ENCODE results near the gene CPM.
"Not testable (repeated sequence)": the region's sequence is repeated elsewhere in the genome, so short reads cannot be mapped to it uniquely, and the experiment has no call there.

CPM gene

DNA sequence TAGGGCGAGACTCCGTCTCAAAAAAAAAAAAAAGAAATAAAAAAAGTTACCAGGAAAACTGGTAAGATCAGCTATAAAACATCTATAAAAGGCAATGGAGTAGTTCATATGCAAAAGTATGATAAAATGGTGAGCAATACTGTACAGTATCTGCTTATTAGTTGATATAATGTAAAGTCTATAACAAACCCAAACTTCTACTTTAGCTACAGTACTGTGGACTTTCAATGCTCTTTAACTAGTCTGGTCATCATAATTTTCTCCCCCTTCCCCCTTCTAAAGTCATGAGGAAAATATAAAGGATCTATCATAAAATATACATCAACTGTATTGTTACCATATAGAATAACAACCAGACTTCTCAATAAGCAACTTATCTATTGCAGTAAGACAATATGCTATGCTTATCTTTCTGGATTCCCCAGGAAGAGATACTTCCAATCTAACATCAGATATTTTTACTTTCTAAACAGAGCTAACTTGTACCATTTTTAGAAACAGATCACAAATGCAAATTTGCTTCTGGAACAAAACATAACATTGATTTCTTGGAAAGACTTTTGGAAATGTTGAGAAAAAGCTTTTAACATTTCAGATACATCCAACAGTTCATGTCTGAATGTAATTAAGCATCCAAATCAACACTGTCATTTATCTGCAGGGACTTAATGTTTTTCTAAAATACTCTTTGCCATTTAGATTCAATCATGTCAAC lies 81.2 kb downstream of the CPM start:
- no peak for DNase-seq (ENCODE audit: low read depth)

DNA sequence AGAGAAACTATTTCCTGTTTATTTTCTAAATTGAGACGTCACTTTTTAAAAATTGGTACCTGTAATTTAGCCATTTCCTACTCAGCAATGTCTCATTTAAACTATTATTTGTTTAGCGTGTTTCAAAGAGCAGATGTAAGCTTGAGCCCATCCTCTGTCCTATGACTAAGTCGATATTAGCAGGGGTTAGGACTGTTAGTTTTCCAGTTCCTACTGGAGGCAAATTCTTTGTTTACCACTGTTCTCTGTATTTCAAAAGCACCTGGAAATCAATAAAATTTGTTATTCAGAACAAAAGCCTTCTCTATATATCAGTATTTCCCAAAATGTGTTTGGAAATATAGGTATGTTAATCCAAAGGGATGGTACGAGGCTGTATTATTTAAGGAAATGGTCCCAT lies 82.6 kb downstream of the CPM start:
- no peak for DNase-seq (ENCODE audit: low read depth)

DNA sequence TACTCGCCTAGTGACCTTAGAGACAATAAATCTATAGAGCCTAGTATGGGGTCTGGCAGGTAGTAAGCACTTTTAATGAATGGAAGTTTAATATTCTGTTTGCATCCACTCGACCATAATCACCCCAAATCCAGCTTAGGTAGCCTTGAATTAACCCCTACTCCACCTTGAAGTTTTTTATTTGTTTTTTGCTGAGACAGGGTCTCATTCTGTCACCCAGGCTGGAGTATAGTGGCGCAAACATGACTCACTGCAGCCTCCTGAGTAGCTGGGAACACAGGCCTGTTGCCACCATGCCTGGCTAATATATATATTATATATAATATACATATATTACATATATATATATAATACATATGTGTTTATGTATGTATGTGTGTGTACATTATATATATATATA lies 86.2 kb downstream of the CPM start:
- no peak for DNase-seq (ENCODE audit: low read depth)

DNA sequence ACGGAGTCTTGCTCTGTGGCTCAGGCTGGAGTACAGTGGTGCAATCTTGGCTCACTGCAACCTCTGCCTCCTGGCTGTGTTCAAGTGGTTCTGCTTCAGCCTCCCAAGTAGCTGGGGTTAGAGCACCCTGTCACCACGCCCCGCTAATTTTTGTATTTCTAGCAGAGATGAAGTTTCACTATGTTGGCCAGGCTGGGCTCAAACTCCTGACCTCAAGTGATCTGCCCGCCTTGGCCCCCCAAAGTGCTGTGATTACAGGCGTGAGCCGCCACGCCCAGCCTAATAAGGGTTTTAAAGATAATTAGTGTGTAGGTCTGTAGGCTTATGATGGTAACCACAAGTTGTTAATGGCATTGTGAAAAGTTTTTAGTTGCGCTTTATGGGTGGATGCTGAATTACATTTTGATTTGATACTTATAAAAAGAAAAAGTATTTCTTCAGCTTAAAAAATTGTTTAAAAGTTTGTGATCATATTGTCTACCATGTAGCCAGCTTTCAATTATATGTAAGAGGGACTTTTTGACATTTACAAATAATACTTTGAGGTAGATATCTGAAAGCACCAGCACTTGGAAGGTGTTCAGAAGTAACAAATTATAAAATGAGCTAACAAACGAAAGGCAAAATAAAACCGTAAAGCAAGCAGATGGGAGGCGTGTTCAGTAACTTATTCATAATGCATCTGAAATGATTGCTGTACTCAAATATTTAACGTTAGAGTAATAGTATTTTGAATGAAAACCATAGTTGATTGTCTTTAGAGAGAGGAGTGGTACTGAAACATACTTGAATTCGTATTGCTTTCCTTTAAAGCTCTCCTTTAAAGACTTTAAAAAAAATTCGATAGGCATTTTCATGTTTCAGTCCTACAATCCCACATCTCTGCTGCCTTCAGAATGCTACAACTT lies 87.9 kb downstream of the CPM start:
- no peak for DNase-seq (ENCODE audit: low read depth)

DNA sequence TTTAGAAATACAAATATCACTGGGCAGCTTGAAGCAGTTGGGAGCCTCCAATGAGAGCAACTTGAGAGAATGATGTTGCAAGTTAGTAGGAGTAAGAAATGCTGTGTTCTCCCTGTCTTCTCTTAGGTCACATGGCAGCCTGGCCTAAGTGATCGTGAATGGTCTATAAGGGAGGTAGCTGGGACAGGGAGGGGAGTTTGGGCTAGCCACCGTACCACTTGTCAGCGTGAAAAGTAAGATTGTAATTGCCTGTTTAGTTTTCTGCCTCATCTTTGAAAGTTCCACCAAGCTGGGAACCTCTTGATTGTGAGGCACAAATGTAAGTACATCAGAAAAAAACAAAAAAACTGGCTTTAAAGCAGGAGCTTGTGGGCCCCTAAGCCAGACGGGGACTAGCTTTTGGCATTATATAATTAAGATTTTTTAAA lies 88.6 kb downstream of the CPM start:
- no peak for DNase-seq (ENCODE audit: low read depth)

DNA sequence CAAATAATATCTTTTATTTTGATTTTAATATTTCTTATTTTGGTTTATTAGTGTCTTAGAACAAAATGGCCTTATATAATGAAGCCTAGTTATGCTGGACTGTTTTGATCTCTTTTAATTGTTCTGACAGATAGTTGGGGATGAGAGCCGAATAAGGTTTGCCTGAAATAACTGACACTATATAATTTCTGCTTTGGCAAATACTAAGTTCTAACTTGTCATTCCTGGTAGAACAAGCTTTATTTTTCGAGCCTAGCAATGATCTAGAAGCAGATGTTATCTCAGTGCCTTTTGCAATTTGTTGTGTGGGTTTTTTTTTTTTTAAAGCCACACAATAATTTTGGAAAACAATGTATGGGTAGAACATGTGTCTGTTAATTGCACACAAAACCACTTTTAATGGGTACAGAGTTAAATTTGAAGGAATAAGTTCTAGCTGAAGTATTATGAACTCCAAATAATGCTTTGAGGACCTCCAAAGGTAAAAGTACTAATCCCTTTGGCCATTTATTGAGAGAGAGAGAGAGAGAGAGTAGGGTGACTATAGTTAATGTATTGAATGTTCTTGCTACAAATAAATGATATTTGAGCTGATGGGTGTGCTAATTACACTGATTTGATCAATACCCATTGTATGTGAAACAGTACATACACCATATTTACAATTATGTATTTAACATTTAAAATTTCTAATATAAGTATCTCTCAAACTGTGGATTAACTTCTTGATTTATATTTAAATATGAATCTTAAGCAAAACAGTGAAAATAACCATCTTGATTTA lies 90.0 kb downstream of the CPM start:
- DNase-seq (ENCODE audit: low read depth): no peak

DNA sequence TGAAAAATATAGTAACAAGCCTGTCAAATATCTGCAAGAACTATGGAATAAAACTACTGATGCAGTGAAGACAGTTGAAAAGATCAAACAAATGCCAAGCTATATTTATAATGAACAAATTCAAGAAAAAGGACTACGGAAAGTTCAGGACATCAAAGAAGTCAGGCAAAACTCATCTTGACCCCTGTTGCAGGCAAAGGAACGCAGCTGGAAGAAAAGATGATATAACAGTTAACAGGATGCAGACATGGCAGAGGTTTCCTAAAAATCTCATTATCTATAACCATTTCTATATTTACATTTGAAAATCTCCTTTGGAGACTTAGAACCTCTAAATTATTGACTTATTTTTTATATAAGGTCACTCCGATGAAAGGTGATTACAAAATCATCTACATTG lies 90.8 kb downstream of the CPM start:
- DNase-seq (ENCODE audit: low read depth): no peak

DNA sequence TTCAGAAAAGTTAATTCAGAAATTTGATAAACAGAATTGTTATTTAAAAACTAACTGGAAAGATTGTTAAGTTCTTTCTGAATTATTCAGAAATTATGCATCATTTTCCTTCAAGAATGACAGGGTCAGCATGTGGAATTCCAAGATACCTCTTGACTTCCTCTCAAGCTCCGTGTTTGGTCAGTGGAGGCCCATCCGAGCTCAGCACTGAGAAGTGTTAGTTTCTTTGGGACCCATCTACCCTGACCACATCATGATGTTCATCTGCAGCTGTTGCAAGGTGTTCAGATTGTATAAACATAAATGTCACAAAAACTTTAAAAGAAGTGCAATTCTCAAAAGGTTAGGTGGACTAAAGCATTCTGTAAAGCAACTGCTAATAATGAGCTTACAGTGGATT lies 91.3 kb downstream of the CPM start:
- DNase-seq (ENCODE audit: low read depth): no peak

DNA sequence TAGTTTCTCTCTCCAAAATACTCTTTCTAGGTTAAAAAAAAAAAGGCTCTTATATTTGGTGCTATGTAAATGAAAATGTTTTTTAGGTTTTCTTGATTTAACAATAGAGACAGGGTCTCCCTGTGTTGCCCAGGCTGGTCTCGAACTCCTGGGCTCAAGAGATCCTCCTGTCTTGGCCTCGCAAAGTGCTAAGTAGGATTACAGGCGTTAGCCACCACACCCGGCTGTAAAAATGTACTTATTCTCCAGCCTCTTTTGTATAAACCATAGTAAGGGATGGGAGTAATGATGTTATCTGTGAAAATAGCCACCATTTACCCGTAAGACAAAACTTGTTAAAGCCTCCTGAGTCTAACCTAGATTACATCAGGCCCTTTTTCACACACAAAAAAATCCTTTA lies 91.8 kb downstream of the CPM start:
- not testable (repeated sequence) for DNase-seq (ENCODE audit: low read depth)

DNA sequence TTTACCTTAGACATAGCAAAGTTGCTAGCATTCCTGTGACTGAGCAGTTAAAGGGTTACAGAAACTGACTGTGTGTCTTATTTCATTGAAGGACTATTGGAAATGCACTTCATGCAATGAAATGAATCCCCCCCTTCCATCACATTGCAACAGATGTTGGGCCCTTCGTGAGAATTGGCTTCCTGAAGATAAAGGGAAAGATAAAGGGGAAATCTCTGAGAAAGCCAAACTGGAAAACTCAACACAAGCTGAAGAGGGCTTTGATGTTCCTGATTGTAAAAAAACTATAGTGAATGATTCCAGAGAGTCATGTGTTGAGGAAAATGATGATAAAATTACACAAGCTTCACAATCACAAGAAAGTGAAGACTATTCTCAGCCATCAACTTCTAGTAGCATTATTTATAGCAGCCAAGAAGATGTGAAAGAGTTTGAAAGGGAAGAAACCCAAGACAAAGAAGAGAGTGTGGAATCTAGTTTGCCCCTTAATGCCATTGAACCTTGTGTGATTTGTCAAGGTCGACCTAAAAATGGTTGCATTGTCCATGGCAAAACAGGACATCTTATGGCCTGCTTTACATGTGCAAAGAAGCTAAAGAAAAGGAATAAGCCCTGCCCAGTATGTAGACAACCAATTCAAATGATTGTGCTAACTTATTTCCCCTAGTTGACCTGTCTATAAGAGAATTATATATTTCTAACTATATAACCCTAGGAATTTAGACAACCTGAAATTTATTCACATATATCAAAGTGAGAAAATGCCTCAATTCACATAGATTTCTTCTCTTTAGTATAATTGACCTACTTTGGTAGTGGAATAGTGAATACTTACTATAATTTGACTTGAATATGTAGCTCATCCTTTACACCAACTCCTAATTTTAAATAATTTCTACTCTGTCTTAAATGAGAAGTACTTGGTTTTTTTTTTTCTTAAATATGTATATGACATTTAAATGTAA lies 93.5 kb downstream of the CPM start:
- no peak for DNase-seq (ENCODE audit: low read depth)

DNA sequence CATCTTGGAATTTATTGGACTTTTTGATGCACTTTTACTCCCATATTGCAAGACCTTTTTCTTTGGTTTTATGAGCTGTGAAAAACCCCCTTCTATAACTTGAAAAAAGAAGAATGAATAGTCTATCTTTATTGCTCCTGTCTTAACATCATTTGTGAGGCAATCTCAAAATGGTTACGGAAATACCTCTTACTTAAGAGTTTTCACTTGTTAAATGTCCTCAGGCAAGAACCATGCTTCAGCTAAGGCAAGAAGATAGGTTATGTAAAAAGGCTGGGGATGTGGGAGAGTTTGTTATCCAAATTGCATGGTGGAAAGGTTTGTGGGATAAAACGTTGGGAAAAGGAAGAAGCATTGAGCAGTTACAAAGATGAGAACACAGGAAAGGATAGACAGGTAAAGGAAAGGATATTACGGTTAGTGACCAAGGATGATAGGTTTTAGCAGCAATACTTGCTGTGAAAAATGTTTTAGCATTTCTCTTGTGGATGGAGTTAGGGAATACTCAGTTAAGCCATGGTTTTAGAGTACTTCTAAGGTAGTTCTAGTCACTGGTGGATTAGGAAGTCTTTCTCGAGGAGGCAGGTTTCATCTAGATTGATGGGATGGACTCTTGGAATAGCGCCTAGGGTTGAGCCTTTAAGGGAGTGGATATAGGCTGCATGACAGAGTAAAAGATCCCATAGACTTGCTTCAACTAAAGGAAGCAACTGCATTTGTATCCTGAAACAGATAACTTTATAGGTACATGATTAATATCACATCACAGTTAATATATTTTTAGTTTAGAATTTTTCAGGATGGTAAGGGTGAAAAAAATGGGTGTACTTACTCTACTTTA lies 94.7 kb downstream of the CPM start:
- no peak for DNase-seq (ENCODE audit: low read depth)

DNA sequence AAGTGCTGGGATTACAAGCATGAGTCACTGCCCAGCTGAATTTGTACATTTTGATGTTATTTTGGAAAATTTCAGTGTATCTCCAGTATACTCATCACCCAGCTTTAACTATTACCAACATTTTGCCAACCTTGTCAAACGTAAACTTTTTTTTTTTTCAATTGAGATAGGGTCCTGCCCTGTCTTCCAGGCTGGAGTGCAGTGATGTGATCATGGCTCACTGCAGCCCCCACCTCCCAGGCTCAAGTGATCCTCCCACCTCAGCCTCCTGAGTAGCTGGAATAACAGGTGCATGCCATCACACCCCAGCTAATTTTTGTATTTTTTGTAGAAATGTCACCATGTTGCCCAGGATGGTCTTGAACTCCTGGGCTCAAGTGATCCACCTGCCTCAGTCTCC lies 95.8 kb downstream of the CPM start:
- DNase-seq (ENCODE audit: low read depth): no peak

DNA sequence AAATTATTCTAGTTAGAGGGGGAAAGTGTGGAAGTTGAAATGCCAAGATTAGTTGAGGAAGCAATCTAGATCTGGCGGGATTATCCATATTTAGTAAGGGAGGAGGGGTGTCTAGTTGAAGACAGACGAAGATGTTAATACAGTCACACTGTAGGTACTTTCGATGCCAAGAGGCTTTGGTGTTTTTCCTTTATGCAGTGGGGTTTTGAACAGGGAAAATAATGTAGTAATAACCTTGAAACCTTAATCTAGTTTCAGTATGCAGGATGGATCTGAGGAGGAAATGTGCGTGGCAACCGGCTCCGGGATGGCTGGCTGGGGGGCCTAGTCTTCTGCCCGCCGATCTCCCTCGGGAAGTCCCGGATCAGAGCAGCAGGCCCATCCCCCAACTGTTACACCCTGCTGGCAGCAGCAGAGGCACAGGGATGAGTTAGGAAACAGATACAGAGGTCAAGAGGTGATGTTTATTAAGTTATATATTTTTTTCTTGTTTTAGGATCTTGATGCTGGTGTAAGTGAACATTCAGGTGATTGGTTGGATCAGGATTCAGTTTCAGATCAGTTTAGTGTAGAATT lies 97.5 kb downstream of the CPM start:
- DNase-seq (ENCODE audit: low read depth): no peak

DNA sequence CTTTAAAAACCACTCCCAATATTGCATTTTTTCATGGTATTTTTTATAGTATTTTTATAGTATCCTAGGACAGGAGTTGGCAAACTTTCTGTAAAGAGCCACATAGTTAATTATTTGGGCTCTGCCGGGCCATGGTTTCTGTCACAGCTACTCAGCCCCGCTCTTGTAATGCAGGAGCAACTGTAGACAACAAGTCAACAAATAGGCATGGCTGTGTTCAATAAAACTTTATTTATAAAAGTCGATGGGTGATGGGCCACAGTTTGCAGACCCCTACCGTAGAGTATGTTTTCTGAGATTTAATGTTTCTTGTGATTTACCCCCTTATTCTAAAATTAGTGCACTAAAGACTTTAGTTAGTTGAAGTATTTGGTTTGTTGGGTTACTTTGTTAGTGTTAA lies 99.5 kb downstream of the CPM start:
- no peak for DNase-seq (ENCODE audit: low read depth)

DNA sequence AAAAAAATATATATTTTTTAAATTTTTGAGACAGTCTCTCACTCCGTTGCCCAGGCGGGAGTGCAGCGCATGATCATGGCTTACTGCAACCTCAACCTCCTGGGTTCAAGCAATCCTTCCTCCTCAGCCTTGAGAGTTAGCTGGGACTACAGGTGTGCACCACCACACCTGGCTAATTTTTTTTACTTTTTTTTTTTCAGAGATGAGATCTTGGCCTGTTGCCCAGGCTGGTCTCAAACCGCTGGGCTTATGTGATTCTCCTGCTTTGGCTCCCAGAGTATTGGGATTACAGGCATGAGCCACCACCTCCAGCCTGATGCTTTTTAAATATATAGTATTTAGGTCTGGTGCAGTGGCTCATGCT lies 100.5 kb downstream of the CPM start:
- no peak for DNase-seq (ENCODE audit: low read depth)

DNA sequence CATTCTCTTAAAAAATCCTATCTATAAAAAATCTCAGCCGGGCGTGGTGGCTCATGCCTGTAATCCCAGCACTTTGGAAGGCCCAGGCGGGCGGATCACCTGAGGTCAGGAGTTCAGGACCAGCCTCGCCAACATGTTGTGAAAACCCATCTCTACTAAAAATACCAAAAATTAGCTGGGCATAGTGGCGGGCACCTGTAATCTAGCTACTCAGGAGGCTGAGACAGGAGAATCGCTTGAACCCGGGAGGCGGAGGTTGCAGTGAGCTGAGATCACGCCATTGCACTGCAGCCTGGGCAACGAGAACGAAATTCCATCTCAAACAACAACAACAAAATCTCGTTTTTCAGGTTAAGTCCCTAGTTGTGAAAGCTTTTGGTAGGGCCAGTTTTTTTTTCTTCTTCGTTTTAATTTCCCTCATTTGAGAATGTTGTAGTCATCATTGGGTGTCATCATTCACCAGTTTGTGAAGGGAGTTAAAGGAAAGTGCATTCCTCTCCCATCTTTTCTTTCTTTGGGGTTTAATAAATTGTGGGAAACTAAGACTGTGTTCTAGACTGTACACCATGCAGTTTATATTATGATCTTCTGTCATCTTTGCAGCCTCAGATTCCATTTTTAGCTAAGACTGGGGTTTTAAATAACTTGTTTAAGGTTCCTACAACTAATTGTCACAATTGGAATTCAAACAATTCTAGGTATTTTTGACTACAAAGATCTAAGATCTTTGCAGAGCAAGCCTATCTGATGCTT lies 101.0 kb downstream of the CPM start:
- DNase-seq (ENCODE audit: low read depth): no peak

DNA sequence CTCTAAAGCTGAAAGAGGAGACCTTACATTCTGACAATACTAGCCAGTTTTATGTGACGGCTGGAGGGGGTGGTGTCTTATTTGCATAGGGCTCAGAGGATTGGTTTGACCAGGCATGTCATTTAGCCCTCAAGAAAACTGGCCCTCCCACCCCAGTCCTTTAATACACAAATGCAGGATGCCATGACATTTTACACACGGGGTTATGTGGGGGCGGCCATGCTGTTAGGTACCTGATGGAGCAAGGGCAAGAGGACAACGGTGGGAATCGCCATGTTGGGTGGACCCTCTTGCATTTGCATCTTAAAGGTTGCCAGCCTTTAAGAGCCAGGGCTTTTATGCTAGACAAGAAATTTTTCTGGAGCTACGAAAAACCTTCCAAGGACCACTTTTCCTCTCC lies 101.7 kb downstream of the CPM start:
- no peak for DNase-seq (ENCODE audit: low read depth)

DNA sequence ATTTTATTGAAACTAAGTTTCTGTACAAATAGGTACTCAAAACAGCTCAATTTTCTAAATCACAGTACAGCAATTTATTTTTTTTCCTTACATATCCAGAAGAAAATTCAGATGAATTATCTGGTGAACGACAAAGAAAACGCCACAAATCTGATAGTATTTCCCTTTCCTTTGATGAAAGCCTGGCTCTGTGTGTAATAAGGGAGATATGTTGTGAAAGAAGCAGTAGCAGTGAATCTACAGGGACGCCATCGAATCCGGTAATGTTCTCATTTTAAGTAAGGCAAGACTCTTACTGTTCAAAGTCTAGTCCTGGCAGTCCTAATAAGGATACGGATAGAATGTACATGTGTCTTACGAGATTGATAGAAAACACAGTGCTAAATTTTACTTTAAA lies 104.3 kb downstream of the CPM start:
- DNase-seq (ENCODE audit: low read depth): no peak

DNA sequence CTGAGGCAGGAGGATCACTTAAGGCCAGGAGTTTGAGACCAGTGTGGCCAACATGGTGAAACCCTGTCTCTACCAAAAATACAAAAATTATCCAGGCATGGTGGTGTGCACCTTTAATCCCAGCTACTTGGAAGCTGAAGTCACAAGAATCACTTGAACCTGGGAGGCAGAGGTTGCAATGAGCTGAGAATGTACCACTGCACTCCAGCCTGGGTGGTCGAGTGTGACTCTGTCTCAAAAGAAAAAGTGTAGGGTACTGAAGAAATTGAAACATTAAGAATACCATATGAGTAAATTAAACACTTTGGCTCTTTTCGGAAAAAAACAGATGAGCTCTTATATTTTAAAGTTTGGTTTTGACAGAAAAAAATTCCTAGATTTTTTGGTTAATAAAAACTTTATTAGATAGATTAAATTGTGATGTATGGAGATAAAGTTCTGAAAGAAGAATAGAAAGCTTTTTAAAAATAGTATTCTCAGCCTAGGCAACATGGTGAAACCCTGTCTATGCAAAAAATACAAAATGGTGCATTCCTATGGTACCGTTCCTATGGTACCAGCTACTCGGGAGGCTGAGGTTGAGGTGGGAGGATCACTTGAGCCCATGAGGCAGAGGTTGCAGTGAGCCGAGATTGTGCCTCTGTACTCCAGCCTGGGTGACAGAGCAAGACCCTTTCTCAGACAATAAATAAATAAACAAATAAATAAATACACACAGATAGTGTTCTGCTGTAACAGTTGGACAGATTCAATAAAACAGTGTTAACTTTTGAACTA lies 104.9 kb downstream of the CPM start:
- DNase-seq (ENCODE audit: low read depth): no peak

All from ELR (cell line).